ENCODE results near the gene UBE2K.

DNA sequence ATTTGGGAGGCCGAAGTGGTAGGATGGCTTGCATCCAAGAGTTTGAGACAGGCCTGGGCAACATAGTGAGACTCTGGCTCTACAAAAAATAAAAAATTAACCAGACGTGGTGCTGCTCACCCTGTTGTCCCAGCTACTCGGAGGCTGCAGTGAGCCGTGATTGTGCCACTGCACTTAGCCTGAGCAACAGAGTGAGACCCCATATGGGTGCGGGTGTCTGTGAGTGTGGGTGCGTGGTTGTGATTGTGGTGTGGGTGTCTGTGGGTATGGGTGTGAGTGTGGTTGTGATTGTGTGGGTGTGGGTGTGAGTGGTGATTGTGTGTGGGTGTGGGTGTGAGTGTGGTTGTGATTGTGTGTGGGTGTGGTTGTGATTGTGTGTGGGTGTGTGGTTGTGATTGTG is 114.6 kb downstream of the UBE2K start:
- TF ChIP-seq POLR2A (IDR thresholded peaks at IDR 0.05) (no peak), CTCF (IDR thresholded peaks at IDR 0.05) (no peak)

Data from vagina (tissue), 2 donors.